Loucy (cell line): ENCODE data around the gene FLRT2.

ENCODE experiments used
- H2AFZ ChIP-seq: fragments of 200-600 bp; sonication (generic); 2 replicates; pipeline ENCODE4 v1.6.0; 2016; ENCODE audit warnings: antibody characterized with exemption, mild to moderate bottlenecking, low read length, moderate library complexity
- H3F3A ChIP-seq: fragments of 200-600 bp; 2 replicates; pipeline ENCODE4 v1.6.0; 2016; ENCODE audit warnings: antibody characterized with exemption, low read depth, mild to moderate bottlenecking
- H3K27me3 ChIP-seq: fragments of 200-600 bp; sonication (generic); 2 replicates; pipeline ENCODE4 v1.6.1; 2014; ENCODE audit warnings: low read length, mild to moderate bottlenecking; ENCODE audit not compliant: insufficient read depth, poor library complexity, severe bottlenecking
- H3K36me3 ChIP-seq: fragments of 200-600 bp; sonication (generic); 2 replicates; pipeline ENCODE4 v1.6.1; 2016; ENCODE audit warnings: low read length; ENCODE audit not compliant: insufficient read depth
- H3K4me1 ChIP-seq: fragments of 200-600 bp; sonication (generic); 2 replicates; pipeline ENCODE4 v1.5.1; 2014; ENCODE audit warnings: low read length, mild to moderate bottlenecking; ENCODE audit not compliant: insufficient read depth, poor library complexity, severe bottlenecking
- H3K4me2 ChIP-seq: fragments of 200-600 bp; sonication (generic); 2 replicates; pipeline ENCODE4 v1.6.0; 2014; ENCODE audit warnings: antibody characterized with exemption, low read length, low read depth, mild to moderate bottlenecking; ENCODE audit not compliant: poor library complexity, severe bottlenecking
- H3K4me3 ChIP-seq: fragments of 200-600 bp; sonication (generic); 2 replicates; pipeline ENCODE4 v1.5.1; 2014; ENCODE audit warnings: low read length, mild to moderate bottlenecking, mixed read lengths; ENCODE audit not compliant: poor library complexity, severe bottlenecking
- H3K79me2 ChIP-seq: fragments of 200-600 bp; sonication (generic); 2 replicates; pipeline ENCODE4 v1.6.1; 2014; ENCODE audit warnings: low read length; ENCODE audit not compliant: insufficient read depth
- H3K9ac ChIP-seq: fragments of 200-600 bp; sonication (generic); 2 replicates; pipeline ENCODE4 v1.6.0; 2014; ENCODE audit warnings: mild to moderate bottlenecking, low read depth, low read length, moderate library complexity; ENCODE audit not compliant: poor library complexity, severe bottlenecking
- H3K9me2 ChIP-seq: fragments of 200-600 bp; sonication (generic); replicated peaks from 2 replicates; pipeline ENCODE4 v1.6.1; 2016; ENCODE audit warnings: low read depth, low read length, mixed read lengths
- H3K9me3 ChIP-seq: fragments of 200-600 bp; sonication (generic); 2 replicates; pipeline ENCODE4 v1.6.1; 2014; ENCODE audit warnings: mild to moderate bottlenecking, antibody characterized with exemption, low read length, low read depth; ENCODE audit not compliant: insufficient read depth
- H4K20me1 ChIP-seq: fragments of 200-600 bp; sonication (generic); 2 replicates; pipeline ENCODE4 v1.6.0; 2014; ENCODE audit warnings: antibody characterized with exemption, low read length, mild to moderate bottlenecking; ENCODE audit not compliant: insufficient read depth, poor library complexity, severe bottlenecking
- CTCF ChIP-seq: fragments of 200-600 bp; sonication (generic); conservative IDR thresholded peaks from 2 replicates; pipeline ENCODE4 v1.5.1; 2014; ENCODE audit warnings: mild to moderate bottlenecking, antibody characterized with exemption, low read length
- EZH2phosphoT487 ChIP-seq: fragments of 200-600 bp; IDR thresholded peaks from 2 replicates; pipeline ENCODE4 v1.6.1; 2018; ENCODE audit warnings: antibody characterized with exemption, mild to moderate bottlenecking, moderate library complexity, borderline replicate concordance

FLRT2 gene

GRCh38 chr14:85531587-85532373 is 1.8 kb downstream of the FLRT2 start:
- TF ChIP-seq CTCF, result no peak
- no peak for TF ChIP-seq EZH2phosphoT487

GRCh38 chr14:85532374-85533022 is 2.6 kb downstream of the FLRT2 start:
- no peak for TF ChIP-seq EZH2phosphoT487
- TF ChIP-seq CTCF, result no peak
- no peak overlapping the region for H2AFZ ChIP-seq
- no peaks in the 10 kb centered on the region for H3K79me2 ChIP-seq
- no peaks in the 10 kb centered on the region for H3F3A ChIP-seq
- H3K36me3 ChIP-seq, result no peaks in the 10 kb centered on the region
- H3K27me3 ChIP-seq, result no peaks in the 10 kb centered on the region
- H4K20me1 ChIP-seq, result no peaks in the 10 kb centered on the region
- H3K4me3 ChIP-seq, result no peak overlapping the region
- peaks cover 9% of the 10 kb centered on the region for H3K4me1 ChIP-seq
- no peak overlapping the region for H3K4me2 ChIP-seq
- H3K9me3 ChIP-seq, result no peaks in the 10 kb centered on the region
- H3K9me2 ChIP-seq, result no peaks in the 10 kb centered on the region
- H3K9ac ChIP-seq, result no peak overlapping the region

More at GRCh38 chr14:85531587-85532373, 1.8 kb downstream of the FLRT2 start:
- H3K79me2 ChIP-seq, result no peaks in the 10 kb centered on the region
- no peaks in the 10 kb centered on the region for H3F3A ChIP-seq
- H3K4me1 ChIP-seq, result peaks cover 14% of the 10 kb centered on the region
- H2AFZ ChIP-seq, result no peak overlapping the region
- H3K36me3 ChIP-seq, result no peaks in the 10 kb centered on the region
- no peak overlapping the region for H3K9ac ChIP-seq
- H3K4me3 ChIP-seq, result no peak overlapping the region
- no peaks in the 10 kb centered on the region for H3K9me2 ChIP-seq
- no peaks in the 10 kb centered on the region for H3K27me3 ChIP-seq
- no peaks in the 10 kb centered on the region for H3K9me3 ChIP-seq
- H4K20me1 ChIP-seq, result no peaks in the 10 kb centered on the region
- H3K4me2 ChIP-seq, result no peak overlapping the region

DNA sequence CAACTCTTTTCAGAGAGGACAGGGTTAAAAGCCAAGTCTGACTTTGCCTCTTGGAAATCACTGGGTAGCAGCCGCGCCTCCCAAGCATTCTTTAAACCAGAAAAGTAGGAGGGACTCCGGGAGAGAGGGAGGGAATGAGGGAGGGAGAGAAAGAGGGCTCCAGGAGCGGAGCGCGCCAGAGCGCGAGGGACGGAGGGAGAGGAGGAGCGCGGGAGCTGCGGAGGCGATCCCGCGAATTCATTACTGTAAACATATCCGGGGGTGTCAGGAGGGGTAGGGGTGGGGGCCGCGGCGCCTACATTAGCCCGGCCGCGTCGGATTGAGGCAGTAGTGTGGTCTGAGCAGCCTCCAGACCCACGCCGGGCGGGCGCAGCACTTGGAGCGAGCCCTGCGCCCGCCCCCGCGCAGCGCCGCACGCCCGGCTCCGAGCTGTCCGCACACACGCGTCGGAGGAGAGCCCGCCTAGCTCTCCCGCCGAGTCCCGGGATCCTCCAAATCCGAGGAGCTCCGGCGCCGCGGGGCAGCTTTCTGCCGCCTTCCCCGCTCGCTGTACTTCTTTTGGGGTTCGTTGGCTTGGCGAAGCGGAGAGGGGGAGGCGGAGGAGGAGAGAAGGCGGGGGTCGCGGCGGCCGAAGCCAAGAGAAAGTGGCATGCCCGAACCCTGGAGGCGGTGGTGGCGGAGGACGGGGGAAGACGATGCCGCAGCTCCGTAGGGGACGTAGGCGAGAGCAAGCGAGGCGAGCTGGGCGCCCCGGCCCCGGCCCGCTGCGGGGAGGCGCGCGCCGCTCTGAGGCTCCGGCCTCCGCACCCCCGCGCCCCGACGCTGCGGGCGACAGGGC is 3.3 kb downstream of the FLRT2 start:
- no peaks in the 10 kb centered on the region for H3K9me3 ChIP-seq
- no peaks in the 10 kb centered on the region for H3K9me2 ChIP-seq
- no peaks in the 10 kb centered on the region for H3K79me2 ChIP-seq
- no peaks in the 10 kb centered on the region for H4K20me1 ChIP-seq
- H3K36me3 ChIP-seq, result no peaks in the 10 kb centered on the region
- no peaks in the 10 kb centered on the region for H3K27me3 ChIP-seq
- H3K9ac ChIP-seq, result no peak overlapping the region
- H3K4me2 ChIP-seq, result no peak overlapping the region
- TF ChIP-seq EZH2phosphoT487, result no peak
- no peak for TF ChIP-seq CTCF
- H3K4me3 ChIP-seq, result no peak overlapping the region
- peaks cover 2% of the 10 kb centered on the region for H3K4me1 ChIP-seq
- H2AFZ ChIP-seq, result no peak overlapping the region
- no peaks in the 10 kb centered on the region for H3F3A ChIP-seq
